CD4-positive, alpha-beta T cell (primary cell): Measurements from ENCODE around the gene S100A16. TPM values are rescaled to one million over a fixed set of nuclear protein-coding genes. Genes with fewer than 3 reads are reported as not detected.

Source experiments
- ATAC-seq: fragments of 200-7000 bp; cut with Tn5 transposase; one replicate; pipeline ENCODE4 v1.10.0; 2022; ENCODE audit warnings: mild to moderate bottlenecking; ENCODE audit not compliant: poor library complexity
- CTCF ChIA-PET: fragments of 350-600 bp; sonication (Branson Sonifier 250); formaldehyde crosslinking; loops from one replicate; lab custom pipeline; 2021; ENCODE audit warnings: antibody characterized with exemption, inconsistent platforms; lab: Charles Lee
- POLR2A ChIA-PET: fragments of 350-600 bp; sonication (Branson Sonifier 250); formaldehyde crosslinking; loops from one replicate; lab custom pipeline; 2021; ENCODE audit warnings: antibody characterized with exemption, inconsistent platforms; lab: Charles Lee
- DNase-seq, 14 experiments: peaks; one replicate each; pipeline ENCODE4 v3.0.0-alpha.2; 2013 to 2020; ENCODE audit warnings: mixed read lengths in 2 of 14
- H3K27ac ChIP-seq, 2 donors: one replicate each; pipeline versions ENCODE4 v1.5.1 to v1.7.0; 2013; ENCODE audit warnings: low read length in 2 of 2, low read depth in 1 of 2, mild to moderate bottlenecking in 1 of 2
- H3K27me3 ChIP-seq, 2 experiments: 1 replicate in 1 of 2; 2 replicates in 1 of 2; pipeline versions ENCODE4 v1.6.1 to v1.7.0; 2013; ENCODE audit warnings: low read length in 2 of 2, control low read depth in 1 of 2, mild to moderate bottlenecking in 1 of 2, moderate library complexity in 1 of 2; ENCODE audit not compliant: insufficient read depth in 2 of 2, control insufficient read depth in 1 of 2
- H3K36me3 ChIP-seq: one replicate; pipeline ENCODE4 v1.6.1; 2013; ENCODE audit warnings: low read length, control low read depth; ENCODE audit not compliant: insufficient read depth
- H3K4me1 ChIP-seq: one replicate; pipeline ENCODE4 v1.6.1; 2013; ENCODE audit warnings: low read length, control low read depth; ENCODE audit not compliant: insufficient read depth
- H3K4me3 ChIP-seq: one replicate; pipeline ENCODE4 v1.5.1; 2013; ENCODE audit warnings: mild to moderate bottlenecking, low read length, moderate library complexity
- H3K9me3 ChIP-seq, 2 experiments: 1 replicate in 1 of 2; 2 replicates in 1 of 2; pipeline versions ENCODE4 v1.6.1 to v1.7.0; 2013; ENCODE audit warnings: low read length in 2 of 2, mild to moderate bottlenecking in 2 of 2, control low read depth in 1 of 2, moderate library complexity in 1 of 2; ENCODE audit not compliant: control insufficient read depth in 1 of 2, insufficient read depth in 1 of 2
- H3K27ac Mint-ChIP-seq: one replicate; pipeline ENCODE4 v1.8.0; 2020; ENCODE audit warnings: mixed read lengths
- H3K27me3 Mint-ChIP-seq: one replicate; pipeline ENCODE4 v1.8.0; 2021; ENCODE audit warnings: mixed read lengths
- H3K36me3 Mint-ChIP-seq: one replicate; pipeline ENCODE4 v1.8.0; 2021; ENCODE audit warnings: low read depth, mixed read lengths
- H3K4me1 Mint-ChIP-seq: one replicate; pipeline ENCODE4 v1.8.0; 2021; ENCODE audit warnings: low read depth, mixed read lengths
- H3K4me3 Mint-ChIP-seq: one replicate; pipeline ENCODE4 v1.8.0; 2020; ENCODE audit warnings: mild to moderate bottlenecking, mixed read lengths
- H3K9me3 Mint-ChIP-seq: one replicate; pipeline ENCODE4 v1.8.0; 2020; ENCODE audit warnings: mixed read lengths
- CTCF ChIP-seq: fragments of 200-600 bp; IDR thresholded peaks from one replicate; pipeline ENCODE4 v1.8.0; 2022; ENCODE audit warnings: antibody characterized with exemption, mild to moderate bottlenecking
- intact Hi-C, 2 experiments: fragments of 100-400 bp; cut with DNase I in 1 of 2; cut with micrococcal nuclease in 1 of 2; formaldehyde crosslinking; loops; one replicate each; pipeline versions ENCODE4 v1.15.1 to v1.9.0; 2023 to 2025; cut with DNase I, micrococcal nuclease
- total RNA-seq, 174 experiments: library from RNA in 2 of 174; stranded (reverse) in 2 of 174; gene quantifications; one replicate each; pipeline ENCODE4 v1.2.3 and lab custom pipeline; 2021 to 2026

S100A16 gene
- total RNA-seq, 2 experiments from 2014 or later, result not detected

GRCh38 chr1:153649863-153650235 lies 36.9 kb upstream of the S100A16 start:
- ATAC-seq, result peak; percentile 20
- Mint-ChIP-seq H3K9me3 (no peaks in the 10 kb centered on the region), H3K36me3 (peaks cover 26% of the 10 kb centered on the region), H3K4me3 (peak overlapping the region; percentile 76), H3K27ac (peak overlapping the region; percentile 76), H3K27me3 (no peaks in the 10 kb centered on the region), H3K4me1 (peaks cover 47% of the 10 kb centered on the region)
- Histone ChIP-seq H3K4me3 (no peak overlapping the region), H3K4me1 (peaks cover 37% of the 10 kb centered on the region), H3K27ac (peak overlapping the region in 1 of 2 donors; percentile 14), H3K36me3 (peaks cover 26% of the 10 kb centered on the region), H3K27me3 (no peaks in the 10 kb centered on the region), H3K9me3 (no peaks in the 10 kb centered on the region)
- no peak for TF ChIP-seq CTCF
- intact Hi-C loops, result loop anchor here in 1 of 2 experiments (2.0 kb wide), 1 partner anchor 15 kb away; the partner anchor contains the start of gene CHTOP
- ChIA-PET CTCF (no interaction called here), POLR2A (interaction anchor here (0.6 to 8.3 kb wide), 7 partner anchors 9 to 736 kb away, joined by 3 to 89 read pairs (median 6); partner anchors contain the start of genes CHTOP, ILF2, JTB and SNAPIN)
- peak in 3 of 14 experiments; percentile 3 to 32 (median 23) for DNase-seq

GRCh38 chr1:153649137-153649862 lies 36.4 kb upstream of the S100A16 start:
- H3K9me3 Mint-ChIP-seq, result no peaks in the 10 kb centered on the region
- H3K9me3 ChIP-seq, result no peaks in the 10 kb centered on the region
- no peaks in the 10 kb centered on the region for H3K27me3 Mint-ChIP-seq
- H3K4me3 ChIP-seq, result no peak overlapping the region
- H3K27me3 ChIP-seq, result no peaks in the 10 kb centered on the region
- H3K4me1 ChIP-seq, result peaks cover 39% of the 10 kb centered on the region
- peaks cover 32% of the 10 kb centered on the region for H3K36me3 Mint-ChIP-seq
- intact Hi-C loops, result loop anchor here in 1 of 2 experiments (2.0 kb wide), 1 partner anchor 14 kb away; the partner anchor contains the start of gene CHTOP
- ChIA-PET POLR2A (interaction anchor here (0.6 to 8.3 kb wide), 9 partner anchors 9 to 736 kb away, joined by 3 to 89 read pairs (median 5); partner anchors contain the start of genes CHTOP, ILF2, JTB and SNAPIN), CTCF (interaction anchor here (0.7 to 1.4 kb wide), 2 partner anchors 9 to 116 kb away, joined by 3 read pairs; no protein-coding TSS in a partner anchor)
- TF ChIP-seq CTCF, result no peak
- H3K4me3 Mint-ChIP-seq, result peak overlapping the region; percentile 76
- peaks cover 31% of the 10 kb centered on the region for H3K36me3 ChIP-seq
- DNase-seq, result peak in 9 of 14 experiments; percentile 10 to 56 (median 33)
- H3K4me1 Mint-ChIP-seq, result peaks cover 52% of the 10 kb centered on the region
- ATAC-seq, result peak; percentile 94
- peak overlapping the region; percentile 76 for H3K27ac Mint-ChIP-seq
- H3K27ac ChIP-seq, result peak overlapping the region; percentile 14 to 18

- intact Hi-C loops, result loop anchor here in 1 of 2 experiments (2.0 kb wide), 1 partner anchor 13 kb away; the partner anchor contains the start of gene CHTOP
- Mint-ChIP-seq H3K4me1 (peaks cover 64% of the 10 kb centered on the region), H3K27ac (peak overlapping the region; percentile 76), H3K4me3 (peak overlapping the region; percentile 55), H3K27me3 (no peaks in the 10 kb centered on the region), H3K36me3 (peaks cover 43% of the 10 kb centered on the region), H3K9me3 (no peaks in the 10 kb centered on the region)
- POLR2A ChIA-PET, result interaction anchor here (1.3 to 8.3 kb wide), 4 partner anchors 8 to 13 kb away, joined by 5 to 89 read pairs (median 10); partner anchors contain the start of genes CHTOP and SNAPIN
- no peak for TF ChIP-seq CTCF
- H3K36me3 ChIP-seq, result peaks cover 43% of the 10 kb centered on the region
- peaks cover 40% of the 10 kb centered on the region for H3K4me1 ChIP-seq
- DNase-seq (no peak), ATAC-seq (no peak)
- H3K9me3 ChIP-seq, result no peaks in the 10 kb centered on the region
- no peak overlapping the region for H3K27ac ChIP-seq
- CTCF ChIA-PET, result interaction anchor here (1.4 kb wide), 1 partner anchor 115 kb away, joined by 3 read pairs; no protein-coding TSS in a partner anchor
- no peak overlapping the region for H3K4me3 ChIP-seq
- H3K27me3 ChIP-seq, result no peaks in the 10 kb centered on the region
These were observed 35.2 kb upstream of the S100A16 start for GRCh38 chr1:153648000-153648643.
